Measurements from ENCODE around the gene DSCAML1. TPM values are rescaled to one million over a fixed set of nuclear protein-coding genes. Genes with fewer than 3 reads are reported as not detected.

DSCAML1 gene
- total and polyA plus RNA-seq, 9 of the 15 experiments (the other 6 are each of a cell fraction or from before 2014, with no cell fraction given), result not detected

DNA sequence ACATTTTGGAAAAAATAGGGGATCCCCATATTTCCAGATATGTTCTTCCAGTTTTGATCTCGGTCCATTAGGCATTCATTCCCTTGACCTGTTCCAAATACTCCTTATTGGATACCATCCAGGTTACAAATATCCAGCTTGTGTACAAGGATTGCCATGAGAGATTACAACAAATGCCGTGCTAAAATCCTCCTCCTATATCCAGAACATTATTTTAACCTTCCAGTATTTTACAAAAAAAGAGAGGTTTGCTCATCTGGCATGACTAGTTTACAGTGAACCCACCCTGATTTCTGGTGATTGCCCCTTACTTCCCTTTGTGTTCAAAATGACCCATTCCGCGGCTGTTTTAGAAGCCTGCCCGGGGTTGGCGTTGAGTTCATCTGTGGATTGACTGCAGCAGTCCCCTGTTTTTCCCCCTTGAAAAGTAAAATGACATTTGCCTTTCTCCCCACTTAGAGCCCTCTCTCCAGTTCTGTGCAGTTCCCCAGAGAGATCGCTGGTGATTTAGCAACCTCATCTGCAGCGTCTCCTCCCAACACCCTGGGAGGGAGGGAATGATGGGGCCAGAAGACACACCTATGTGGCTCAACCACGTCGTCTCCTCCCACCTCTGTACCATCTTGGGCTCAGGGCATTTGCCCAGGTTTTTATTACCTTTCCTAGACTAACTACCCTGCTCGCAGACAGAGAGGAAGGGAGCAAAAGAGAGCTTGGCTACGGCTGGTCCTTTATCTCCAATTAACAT lies 73.6 kb downstream of the DSCAML1 start:
- no peaks in the 10 kb centered on the region for H3K9me3 ChIP-seq (replicated peaks; ENCODE audit: control insufficient read depth, insufficient read depth, low read depth, low read length)
- no peak overlapping the region for H2AFZ ChIP-seq (ENCODE audit: low read depth, low read length)
- peaks cover 29 to 59% of the 10 kb centered on the region in 2 experiments; a peak in 4 of 5 replicates for H3K27me3 ChIP-seq (ENCODE audit: control insufficient read depth in 2 of 2, insufficient read depth in 2 of 2, low read length in 2 of 2)
- no peak overlapping the region for H3K27ac ChIP-seq (ENCODE audit: extremely low read depth, low read depth, low read length)
- in situ Hi-C loops (cut with MboI) (no loop called here), intact Hi-C loops (cut with micrococcal nuclease) (no loop called here)
- H3K4me2 ChIP-seq (ENCODE audit: insufficient read depth, low read length), result no peak overlapping the region
- no peak for FAIRE-seq
- no TSS peak for BruUV-seq (replicated peaks)
- H3K79me2 ChIP-seq (ENCODE audit: control insufficient read depth, insufficient read depth, low read length), result no peaks in the 10 kb centered on the region
- TF ChIP-seq NR3C1 (CRISPR knock-in tag; IDR thresholded peaks at IDR 0.05), result no peak
- no peak for TF ChIP-seq ZNF695 (CRISPR knock-in tag; IDR thresholded peaks at IDR 0.05)
- no peak for TF ChIP-seq NR2F6 (CRISPR knock-in tag; IDR thresholded peaks at IDR 0.05)
- TF ChIP-seq TCF7 (IDR thresholded peaks at IDR 0.05; ENCODE audit: borderline replicate concordance), result no peak
- TF ChIP-seq ZNF589 (CRISPR knock-in tag; IDR thresholded peaks at IDR 0.05; ENCODE audit: low read depth), result no peak
- TF ChIP-seq MBD2 (IDR thresholded peaks at IDR 0.05; ENCODE audit: borderline replicate concordance, low read depth), result no peak
- TF ChIP-seq NFRKB (IDR thresholded peaks at IDR 0.05; ENCODE audit: low read depth), result no peak
- TF ChIP-seq ZNF668 (CRISPR knock-in tag; IDR thresholded peaks at IDR 0.05), result no peak
- no peaks in the 10 kb centered on the region for H3K36me3 ChIP-seq (ENCODE audit: control insufficient read depth, insufficient read depth, low read length)
- DNase-seq (ENCODE audit: extremely low read depth in 1 of 4, low spot score in 3 of 4), result no peak
- no peaks in the 10 kb centered on the region for H3K4me1 ChIP-seq (replicated peaks in 1 of 2; ENCODE audit: control insufficient read depth in 2 of 2, insufficient read depth in 2 of 2, low read length in 2 of 2)
- H3K4me3 ChIP-seq, result no peak overlapping the region
- no peak for ATAC-seq
- no peak overlapping the region for H3K9ac ChIP-seq (ENCODE audit: insufficient read depth in 1 of 2, low read depth in 2 of 2, low read length in 2 of 2)
- H4K20me1 ChIP-seq (replicated peaks; ENCODE audit: control insufficient read depth, insufficient read depth, low read length), result peaks cover 12% of the 10 kb centered on the region; the same call in 1 of the 2 replicates
- WGBS (ENCODE audit: insufficient coverage, low coverage, missing lambda C conversion rate), result under 1% methylated on average over 12 of the region's 12 CpGs
- ChIA-PET CTCF (ENCODE audit: low intra/inter-chr PET ratio) (no interaction called here), POLR2A (no interaction called here)
- no peaks in the 10 kb centered on the region for H3K9me1 ChIP-seq (ENCODE audit: control insufficient read depth, insufficient read depth, low read length)

Measured in K562 (cell line).